Bronchial epithelial cell (primary cell): ENCODE data around the gene SREK1IP1. TPM values are rescaled to one million over a fixed set of nuclear protein-coding genes. Genes with fewer than 3 reads are reported as not detected.
"Not testable (repeated sequence)": the region's sequence is repeated elsewhere in the genome, so short reads cannot be mapped to it uniquely, and the experiment has no call there.

Experiments
- DNase-seq: peaks from one replicate; pipeline ENCODE4 v3.0.0-alpha.2; 2010; ENCODE audit warnings: low read depth
- FAIRE-seq: peaks from 2 replicates; lab custom pipeline; 2011; peaks lifted over from hg19 to GRCh38; lab: Jason Lieb, UNC
- H3K27me3 ChIP-seq: 2 replicates; pipeline ENCODE4 v1.5.1; 2011; ENCODE audit warnings: low read length; ENCODE audit not compliant: control insufficient read depth, insufficient read depth
- H3K36me3 ChIP-seq: 2 replicates; pipeline ENCODE4 v1.5.1; 2011; ENCODE audit warnings: low read length; ENCODE audit not compliant: control insufficient read depth, insufficient read depth
- H3K4me3 ChIP-seq: 2 replicates; pipeline ENCODE4 v1.5.1; 2011; ENCODE audit warnings: mild to moderate bottlenecking, low read depth, low read length, control low read depth
- CTCF ChIP-seq: IDR thresholded peaks from 2 replicates; pipeline ENCODE4 v1.5.1; 2011; ENCODE audit warnings: mild to moderate bottlenecking, moderate library complexity, low read length, control low read depth, inconsistent platforms; ENCODE audit not compliant: insufficient read depth, severe bottlenecking
- total RNA-seq: library from RNA; depleted of rRNA; stranded (reverse); fragments of >200 nt; gene quantifications from 2 replicates; pipeline ENCODE4 v1.2.1, GENCODE V29; 2014

The SREK1IP1 gene
- total RNA-seq, 1 donor from 2014 or later, result 21.9 TPM

GRCh38 chr5:64707191-64707590 lies 61.3 kb downstream of the SREK1IP1 start:
- no peak for DNase-seq
- no peak for TF ChIP-seq CTCF
- FAIRE-seq, result no peak
- Histone ChIP-seq H3K36me3 (no peaks in the 10 kb centered on the region), H3K4me3 (no peak overlapping the region), H3K27me3 (no peaks in the 10 kb centered on the region)

- not testable (repeated sequence) for DNase-seq, H3K36me3 ChIP-seq, FAIRE-seq, H3K4me3 ChIP-seq, H3K27me3 ChIP-seq
Measured at GRCh38 chr5:64706074-64706473, 62.4 kb downstream of the SREK1IP1 start.

GRCh38 chr5:64700765-64701164 lies 67.7 kb downstream of the SREK1IP1 start:
- no peak for DNase-seq
- FAIRE-seq, result no peak
- H3K4me3 ChIP-seq, result no peak overlapping the region
- TF ChIP-seq CTCF, result no peak
- no peaks in the 10 kb centered on the region for H3K27me3 ChIP-seq
- H3K36me3 ChIP-seq, result no peaks in the 10 kb centered on the region

- H3K27me3 ChIP-seq, DNase-seq, FAIRE-seq, H3K4me3 ChIP-seq, H3K36me3 ChIP-seq: not testable (repeated sequence)
Measured at GRCh38 chr5:64696414-64696813, 72.1 kb downstream of the SREK1IP1 start.

GRCh38 chr5:64693636-64694035 lies 74.9 kb downstream of the SREK1IP1 start:
- FAIRE-seq (no peak), DNase-seq (peak; percentile 51)
- Histone ChIP-seq H3K4me3 (no peak overlapping the region), H3K36me3 (no peaks in the 10 kb centered on the region), H3K27me3 (peaks cover 15% of the 10 kb centered on the region)
- no peak for TF ChIP-seq CTCF

GRCh38 chr5:64691291-64691690 lies 77.2 kb downstream of the SREK1IP1 start:
- Histone ChIP-seq H3K4me3 (no peak overlapping the region), H3K36me3 (no peaks in the 10 kb centered on the region), H3K27me3 (peaks cover 15% of the 10 kb centered on the region)
- no peak for DNase-seq
- no peak for TF ChIP-seq CTCF
- FAIRE-seq, result no peak

- no peak for FAIRE-seq
- peak within 1 kb of the TSS; percentile 23 for H3K4me3 ChIP-seq
- H3K36me3 ChIP-seq, result no peaks in the 10 kb centered on the region
- TF ChIP-seq CTCF, result no peak
- DNase-seq, result no peak
- peaks cover 15% of the 10 kb centered on the region for H3K27me3 ChIP-seq
Measured at GRCh38 chr5:64690417-64691151, 77.9 kb downstream of the SREK1IP1 start, which contains the start of gene SHISAL2B. TSS of gene SHISAL2B (plus strand) at chr5:64690503. CDS start at chr5:64690624, 121 bp downstream.
